Urothelium cell line (cell line): ENCODE measurements around the gene ATRN.

Experiments
- DNase-seq: peaks from one replicate; pipeline ENCODE4 v3.0.0; 2011; ENCODE audit warnings: low spot score, mixed read lengths
- FAIRE-seq: peaks from 2 replicates; lab custom pipeline; 2011; peaks lifted over from hg19 to GRCh38; lab: Jason Lieb, UNC

ATRN gene

DNA sequence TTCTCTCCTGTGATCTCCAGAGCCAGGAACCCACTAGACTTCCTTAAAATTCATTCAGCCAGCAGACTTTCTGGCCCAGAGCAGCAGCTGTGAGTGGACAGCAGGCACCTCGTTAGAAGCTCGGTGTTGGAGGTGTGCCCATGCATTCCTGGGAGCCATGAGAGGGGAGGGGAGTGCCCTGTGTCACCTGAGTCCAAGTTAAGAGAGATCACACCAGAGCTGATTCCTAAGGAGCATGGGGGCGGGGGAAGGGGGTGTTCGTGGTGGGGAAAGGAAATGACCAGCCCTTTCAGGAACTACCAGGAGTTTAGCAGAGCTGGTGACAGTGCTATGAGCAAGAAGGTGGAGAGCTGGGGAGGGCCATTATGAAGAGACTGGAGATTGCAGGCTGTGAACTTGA is 145.4 kb downstream of the ATRN start:
- no peak for DNase-seq
- FAIRE-seq = no peak

DNA sequence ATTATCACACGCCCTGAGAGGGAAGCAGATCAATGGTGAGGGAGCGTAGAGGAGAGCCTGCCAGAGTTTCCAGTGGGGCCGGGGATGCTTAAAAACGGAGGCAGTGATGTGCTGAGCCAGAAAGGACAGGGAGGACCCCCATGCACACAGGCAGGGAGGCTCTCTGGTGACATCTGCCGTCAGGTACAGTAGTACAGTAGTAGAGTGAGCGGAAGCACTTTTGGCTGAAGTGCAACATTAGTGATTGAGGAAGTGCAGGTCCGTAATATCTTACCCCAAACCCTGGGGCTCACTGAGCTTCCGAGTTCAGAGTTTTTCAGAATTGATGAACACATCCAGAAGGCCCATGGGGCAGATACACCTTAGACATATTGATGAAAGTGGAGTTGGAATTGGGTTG is 150.3 kb downstream of the ATRN start:
- DNase-seq (no peak), FAIRE-seq (no peak)

DNA sequence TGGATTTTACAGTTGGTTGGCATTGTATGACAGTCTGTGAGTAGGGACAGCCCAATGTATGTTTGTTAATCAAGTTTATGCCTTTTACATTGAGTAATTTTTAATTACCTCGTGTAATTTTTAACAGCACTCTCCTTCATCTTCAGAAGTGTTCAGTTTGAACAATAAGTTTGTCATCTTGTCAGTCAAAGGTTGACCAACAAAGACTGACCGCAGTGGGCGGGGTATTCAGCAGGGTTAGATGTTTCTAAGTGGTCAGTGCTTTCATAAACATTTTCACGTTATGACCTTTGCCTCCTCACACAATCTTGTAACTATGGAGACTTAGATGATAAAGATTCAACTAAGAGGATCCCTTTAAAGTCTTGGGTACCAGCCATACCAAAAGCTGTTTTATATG is 151.6 kb downstream of the ATRN start:
- FAIRE-seq = no peak

DNA sequence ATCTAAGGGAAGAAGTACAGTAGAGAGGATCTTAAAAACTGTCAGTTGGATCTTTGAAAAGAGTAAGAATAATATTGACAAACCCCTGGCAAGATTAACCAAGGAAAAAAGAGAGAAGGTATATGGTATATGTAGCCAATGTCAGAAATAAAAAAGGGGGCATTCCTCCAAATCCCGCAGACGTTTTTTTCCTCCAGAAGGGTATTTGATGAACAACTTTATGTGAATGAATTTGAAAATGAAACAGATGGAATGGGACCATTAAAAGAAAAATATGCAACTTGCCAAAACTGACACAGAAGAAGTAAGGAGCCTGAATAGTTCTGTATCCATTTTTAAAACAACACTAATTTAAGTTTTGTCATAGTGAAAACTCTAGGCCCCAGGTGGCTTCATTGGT is 156.7 kb downstream of the ATRN start:
- DNase-seq (no peak), FAIRE-seq (no peak)

More for the DNA sequence above, 151.6 kb downstream of the ATRN start:
- DNase-seq = no peak

DNA sequence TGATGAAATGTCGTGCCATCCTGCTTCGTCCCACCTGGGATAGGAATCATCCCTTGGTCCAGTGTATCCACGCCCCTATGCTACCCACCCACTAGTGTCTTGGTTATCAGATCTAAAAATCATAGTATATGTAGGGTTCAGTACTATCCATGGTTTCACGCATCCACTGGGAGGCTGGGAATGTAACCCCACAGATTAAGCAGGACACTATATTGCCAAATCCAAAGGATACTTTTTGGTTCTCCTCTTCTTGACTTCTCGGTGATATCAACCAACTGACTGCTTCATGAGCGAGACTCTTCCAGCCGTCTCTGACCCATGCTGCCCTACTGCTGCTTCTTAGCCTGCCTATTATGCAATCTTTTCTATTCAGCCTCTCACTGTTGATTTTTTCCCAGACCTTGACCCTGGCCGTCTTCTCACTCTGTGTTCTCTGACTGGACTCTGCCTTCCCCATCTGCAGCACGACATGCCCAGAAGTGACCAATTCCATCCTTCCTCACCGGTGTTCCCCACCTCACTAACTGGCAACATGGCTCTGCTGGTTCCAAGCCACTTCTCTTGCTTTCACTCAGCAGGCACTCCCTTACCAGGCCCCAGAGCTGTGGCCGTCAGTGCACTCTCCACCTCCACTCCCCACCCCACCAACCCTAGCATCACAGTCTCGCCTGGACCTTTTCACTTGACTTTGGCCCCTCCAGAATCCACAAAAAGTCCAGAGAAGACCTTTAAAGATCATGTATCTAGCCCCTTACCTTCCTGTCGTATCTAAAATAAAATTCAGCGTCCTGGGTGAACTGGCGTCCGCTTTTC is 157.9 kb downstream of the ATRN start:
- DNase-seq (no peak), FAIRE-seq (no peak)

GRCh38 chr20:3629893-3630292 is 159.1 kb downstream of the ATRN start:
- FAIRE-seq (no peak), DNase-seq (peak; percentile 52)

- FAIRE-seq = no peak
- DNase-seq = no peak
These were observed 159.6 kb downstream of the ATRN start for GRCh38 chr20:3630429-3630828.

DNA sequence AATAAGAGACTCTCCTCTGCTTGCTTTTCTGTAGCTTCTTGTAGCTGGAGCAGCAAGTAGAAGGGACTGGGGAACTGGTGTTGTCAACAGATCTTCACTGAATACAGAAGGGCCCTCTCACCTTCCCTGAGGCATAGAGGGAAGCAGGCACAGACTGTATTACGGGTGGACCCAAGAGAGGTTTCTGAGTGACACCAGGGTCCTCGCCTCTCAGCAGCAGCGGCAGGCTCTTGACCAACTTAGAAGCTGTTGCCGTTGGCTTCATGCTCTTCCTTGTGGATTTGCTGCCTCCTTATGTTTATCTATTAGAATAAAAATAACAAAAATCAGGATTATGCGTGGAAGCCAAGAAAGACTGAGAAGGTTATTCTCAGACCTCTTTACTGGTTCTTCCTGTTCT is 160.7 kb downstream of the ATRN start:
- FAIRE-seq = no peak
- DNase-seq = no peak

- FAIRE-seq (no peak), DNase-seq (no peak)
These were observed 161.6 kb downstream of the ATRN start for GRCh38 chr20:3632311-3633004.

- DNase-seq (no peak), FAIRE-seq (no peak)
These were observed 163.2 kb downstream of the ATRN start for GRCh38 chr20:3633913-3634478.

DNA sequence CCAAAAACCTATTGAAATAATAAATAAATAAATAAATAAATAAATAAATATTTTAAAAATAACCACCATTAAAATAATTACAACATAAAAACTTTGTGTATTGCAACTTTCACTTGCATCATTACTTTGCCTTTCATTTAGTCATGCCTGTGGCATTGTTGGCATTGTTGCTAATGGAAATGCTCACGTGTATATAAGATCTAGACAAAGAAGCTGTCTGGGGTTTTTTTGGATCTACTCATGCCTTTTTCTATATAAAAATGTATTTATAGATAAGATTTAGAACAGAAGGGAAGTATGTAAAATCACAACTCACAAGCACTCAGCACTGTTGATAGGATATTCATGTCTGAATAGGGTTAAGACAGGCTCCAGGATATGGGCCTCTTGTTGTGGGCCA is 164.5 kb downstream of the ATRN start:
- DNase-seq (no peak), FAIRE-seq (no peak)

DNA sequence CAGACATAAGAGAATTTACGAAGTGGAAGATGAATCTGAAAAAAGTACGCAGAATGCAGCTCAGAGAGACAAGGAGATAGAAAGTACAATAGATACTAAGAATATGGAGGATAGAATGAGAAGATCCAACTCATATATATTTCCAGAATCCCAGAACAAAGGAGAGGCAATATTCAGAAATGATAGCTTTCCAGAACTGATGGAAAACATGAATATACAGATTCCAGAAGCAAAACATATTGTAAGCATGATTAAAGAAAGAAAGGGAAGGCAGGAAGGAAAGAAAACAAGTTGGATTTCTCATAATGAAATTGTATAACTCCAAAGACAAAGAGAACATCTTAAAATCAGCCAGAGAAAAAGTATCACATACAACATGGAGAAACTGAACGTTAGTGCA is 169.4 kb downstream of the ATRN start:
- FAIRE-seq (no peak), DNase-seq (no peak)

DNA sequence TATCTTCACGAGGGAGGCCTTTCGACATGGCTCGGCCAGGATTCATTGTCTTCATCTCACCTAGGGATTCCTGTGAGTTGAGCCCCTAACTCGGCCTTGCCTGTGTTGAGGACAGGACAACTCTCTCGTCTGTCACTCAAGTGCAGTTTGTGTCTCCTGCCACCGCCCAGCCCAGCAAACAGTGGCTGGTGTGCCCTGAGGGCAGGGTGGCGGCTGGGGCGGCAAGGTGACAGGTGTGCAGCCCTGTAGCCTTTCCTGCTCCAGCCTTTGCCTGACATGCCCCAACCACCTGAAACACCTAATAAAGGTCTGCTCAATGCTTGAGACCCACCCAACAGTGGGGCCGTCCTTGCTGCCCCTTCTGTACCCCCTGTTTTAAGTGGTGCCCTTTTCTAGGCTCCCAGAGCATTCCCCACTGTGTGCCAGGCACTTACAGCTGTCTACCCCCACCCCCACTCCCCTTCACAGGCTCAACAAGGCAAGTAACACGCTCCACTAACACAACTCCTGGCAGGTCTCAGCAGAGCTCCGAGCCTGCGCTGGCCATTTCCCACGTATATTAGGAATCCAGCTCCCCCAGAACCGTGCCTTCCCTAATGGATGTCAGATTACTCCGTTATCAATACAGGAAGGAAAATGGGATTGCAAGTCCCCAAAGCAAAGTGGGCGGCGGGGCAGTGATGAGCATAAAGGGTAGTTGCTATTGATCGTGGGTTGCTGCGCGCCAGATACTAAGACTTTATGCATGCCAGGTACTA is 174.7 kb downstream of the ATRN start:
- DNase-seq = no peak
- FAIRE-seq = no peak

- FAIRE-seq (no peak), DNase-seq (no peak)
These were observed 175.2 kb downstream of the ATRN start for GRCh38 chr20:3646067-3646440.

GRCh38 chr20:3646651-3647050 is 175.8 kb downstream of the ATRN start:
- DNase-seq = no peak
- no peak for FAIRE-seq

- FAIRE-seq (no peak), DNase-seq (no peak)
These were observed 176.7 kb downstream of the ATRN start for GRCh38 chr20:3647473-3647872.

DNA sequence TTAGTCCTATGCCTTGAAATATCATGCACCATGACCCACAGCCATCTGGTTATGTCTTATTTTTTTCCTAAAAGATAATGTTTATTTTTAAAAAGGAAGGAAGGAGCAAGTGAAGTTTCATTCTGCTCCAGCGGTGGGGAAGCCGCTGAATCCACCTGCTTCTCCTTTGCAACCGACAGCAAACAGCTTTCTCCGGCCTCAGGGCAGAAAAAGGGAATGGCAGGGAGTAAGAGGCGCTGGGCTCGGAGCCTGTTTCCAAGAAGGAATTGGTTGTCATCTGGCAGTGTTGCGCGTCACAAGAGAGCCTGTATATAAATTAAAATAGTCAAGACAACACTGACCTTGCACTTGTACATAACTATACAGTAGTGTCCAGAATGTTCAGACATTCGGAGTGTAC is 178.1 kb downstream of the ATRN start:
- no peak for DNase-seq
- no peak for FAIRE-seq

DNA sequence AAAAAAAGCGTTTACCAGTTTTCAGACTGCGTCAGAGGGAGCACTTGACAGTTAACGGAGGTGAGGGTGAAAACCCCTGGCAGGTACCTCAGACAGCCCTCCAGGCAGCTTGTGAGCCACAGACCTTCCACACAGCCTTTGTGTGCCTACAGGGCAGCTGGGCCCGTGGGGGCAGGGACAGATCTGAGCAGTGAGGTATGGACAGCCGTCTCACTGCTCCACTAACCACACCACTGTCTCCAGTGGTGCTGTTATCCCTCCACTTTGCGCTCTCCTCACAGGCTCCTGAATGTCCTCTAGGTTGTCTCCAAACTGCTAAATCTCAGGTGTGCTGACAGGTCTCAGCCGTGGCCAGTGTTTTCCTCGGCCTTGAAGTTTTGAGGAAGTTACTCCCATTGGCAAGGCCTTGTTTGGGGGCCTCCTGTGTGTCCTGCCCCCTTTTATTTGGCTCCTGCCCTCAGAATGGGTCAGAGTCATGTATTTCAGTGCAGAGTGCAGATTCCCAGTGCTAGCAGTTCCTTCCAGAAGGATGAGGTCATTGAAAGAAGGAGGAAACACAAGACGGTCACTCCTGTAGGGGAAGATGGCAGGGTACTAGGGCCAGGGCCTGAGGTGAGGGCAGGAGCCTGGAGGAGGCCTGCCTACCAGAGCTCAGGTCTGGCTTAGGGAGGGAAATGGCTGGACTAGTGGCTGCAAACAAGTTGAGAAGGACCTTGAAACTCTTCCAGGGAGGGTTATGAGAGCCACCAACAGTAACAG is 180.6 kb downstream of the ATRN start:
- no peak for DNase-seq
- no peak for FAIRE-seq

- DNase-seq = no peak
- no peak for FAIRE-seq
These were observed 181.4 kb downstream of the ATRN start for GRCh38 chr20:3652221-3652620.

- no peak for DNase-seq
- no peak for FAIRE-seq
These were observed 182.1 kb downstream of the ATRN start for GRCh38 chr20:3652676-3653596.
